HepG2 (cell line): ENCODE measurements around the gene NUTF2. TPM values are rescaled to one million over a fixed set of nuclear protein-coding genes. Genes with fewer than 3 reads are reported as not detected.
A peak's percentile ranks its signal among the peaks of the same experiment; 100 is the strongest.

ENCODE experiments used
- ATAC-seq: fragments of 200-7000 bp; cut with Tn5 transposase; 3 replicates; pipeline ENCODE4 v1.9.1; 2020; ENCODE audit warnings: mild to moderate bottlenecking, moderate library complexity
- BruUV-seq: library from RNA; stranded (reverse); fragments of 400-500 nt; replicated peaks from 2 replicates; lab custom pipeline; 2021; lab: Mats Ljungman, UMichigan
- CTCF ChIA-PET: fragments of 300-600 bp; formaldehyde crosslinking; extraction: SDS; loops from one replicate; lab custom pipeline; 2021; ENCODE audit warnings: low total read pairs, inconsistent platforms, low intra/inter-chr PET ratio; lab: Yijun Ruan, JAX
- POLR2A ChIA-PET: fragments of 350-600 bp; sonication (Branson Sonifier 250); formaldehyde crosslinking; loops from one replicate; lab custom pipeline; 2020; ENCODE audit warnings: antibody characterized with exemption, inconsistent platforms; lab: Yijun Ruan, JAX
- DNase-seq: peaks from one replicate; pipeline ENCODE4 v3.0.0-alpha.2; 2015; ENCODE audit warnings: low spot score
- FAIRE-seq: peaks from 3 replicates; lab custom pipeline; 2011; peaks lifted over from hg19 to GRCh38; lab: Jason Lieb, UNC
- H2AFZ ChIP-seq: one replicate; pipeline ENCODE4 v1.6.1; 2011; ENCODE audit warnings: low read length, inconsistent platforms
- H3K27ac ChIP-seq: fragments of 300-600 bp; 3 replicates; pipeline ENCODE4 v1.8.0; 2011; ENCODE audit warnings: mixed run types, mild to moderate bottlenecking, mixed read lengths, low read length, inconsistent platforms; ENCODE audit not compliant: insufficient read depth; ENCODE audit errors: extremely low read length
- H3K27me3 ChIP-seq, 2 experiments: fragments of 200-600 bp in 1 of 2; 2 replicates in 1 of 2; 3 replicates in 1 of 2; pipeline versions ENCODE4 v1.6.0 to v1.8.0; 2011; ENCODE audit warnings: low read length in 2 of 2, mild to moderate bottlenecking in 2 of 2, moderate library complexity in 2 of 2, inconsistent platforms in 1 of 2; ENCODE audit not compliant: insufficient read depth in 2 of 2, control insufficient read depth in 1 of 2
- H3K36me3 ChIP-seq, 2 experiments: fragments of 200-600 bp in 1 of 2; replicated peaks in 1 of 2; 2 replicates in 1 of 2; 3 replicates in 1 of 2; pipeline versions ENCODE4 v1.5.1 to v1.8.0; 2011; ENCODE audit warnings: low read length in 2 of 2, inconsistent platforms in 1 of 2; ENCODE audit not compliant: insufficient read depth in 2 of 2, control insufficient read depth in 1 of 2
- H3K4me1 ChIP-seq: 2 replicates; pipeline ENCODE4 v1.5.1; 2012; ENCODE audit warnings: low read length, inconsistent platforms; ENCODE audit not compliant: insufficient read depth
- H3K4me2 ChIP-seq: 2 replicates; pipeline ENCODE4 v1.6.0; 2011; ENCODE audit warnings: low read depth, low read length, inconsistent platforms
- H3K4me3 ChIP-seq, 3 experiments: fragments of 200-600 bp in 1 of 3; sonication (generic), shearing (Covaris generic) in 1 of 3; replicated peaks in 1 of 3; 2 replicates each; pipeline ENCODE4 v1.5.1; 2011 to 2016; ENCODE audit warnings: low read length in 3 of 3, inconsistent platforms in 2 of 3, low read depth in 2 of 3, mild to moderate bottlenecking in 2 of 3, control low read depth in 1 of 3, mixed read lengths in 1 of 3; ENCODE audit not compliant: insufficient read depth in 1 of 3
- H3K79me2 ChIP-seq: one replicate; pipeline ENCODE4 v1.6.1; 2011; ENCODE audit warnings: low read length, inconsistent platforms; ENCODE audit not compliant: insufficient read depth
- H3K9ac ChIP-seq: 2 replicates; pipeline ENCODE4 v1.6.0; 2011; ENCODE audit warnings: mild to moderate bottlenecking, low read depth, low read length, inconsistent platforms; ENCODE audit not compliant: insufficient read depth
- H3K9me3 ChIP-seq: 2 replicates; pipeline ENCODE4 v1.5.1; 2012; ENCODE audit warnings: mild to moderate bottlenecking, low read length
- H4K20me1 ChIP-seq: 2 replicates; pipeline ENCODE4 v1.6.0; 2011; ENCODE audit warnings: inconsistent platforms, mild to moderate bottlenecking, low read length, moderate library complexity; ENCODE audit not compliant: insufficient read depth
- MTERF4 ChIP-seq: sonication (generic); formaldehyde crosslinking; IDR thresholded peaks from 2 replicates; pipeline ENCODE4 v1.8.0; 2023; ENCODE audit warnings: mild to moderate bottlenecking, missing genetic modification reagents
- NFE2L2 ChIP-seq: fragments of 150-350 bp; IDR thresholded peaks from 2 replicates; pipeline ENCODE4 v1.6.1; 2014; ENCODE audit warnings: low read length
- STAT5B ChIP-seq: sonication (generic); formaldehyde crosslinking; IDR thresholded peaks from 2 replicates; pipeline ENCODE4 v1.4.0; 2020; ENCODE audit warnings: missing genetic modification reagents
- ZNF75D ChIP-seq: sonication (generic); formaldehyde crosslinking; IDR thresholded peaks from 2 replicates; pipeline ENCODE4 v1.8.1; 2023; ENCODE audit warnings: missing genetic modification reagents, mild to moderate bottlenecking, borderline replicate concordance
- ZNF878 ChIP-seq: sonication (generic); formaldehyde crosslinking; IDR thresholded peaks from 2 replicates; pipeline ENCODE4 v1.8.1; 2023; ENCODE audit warnings: mild to moderate bottlenecking, missing genetic modification reagents, moderate library complexity
- WGBS: methylation state at CpG from one replicate; pipeline ENCODE4 v1.1.6; 2017; ENCODE audit warnings: low lambda C conversion rate; 5-methylcytosine and 5-hydroxymethylcytosine counted together
- in situ Hi-C: cut with HindIII; loops from 2 replicates; pipeline ENCODE4 v1.10.0; 2017; ENCODE audit warnings: low pct_unique_long_range_greater_than_20kb; ENCODE audit not compliant: extremely low pct_ligation_motif_present
- intact Hi-C: fragments of 100-400 bp; cut with micrococcal nuclease; formaldehyde crosslinking; loops from one replicate; pipeline ENCODE4 v1.10.0; 2022; ENCODE audit not compliant: unreplicated experiment
- polyA plus RNA-seq, 8 experiments: library from polyadenylated mRNA; depleted of rRNA in 3 of 8; stranded (reverse) in 7 of 8; unstranded in 1 of 8; fragments of >200 nt; fragmentation: Illumina TruSeq in 4 of 8; extraction: Trizol in 4 of 8; gene quantifications; 2 replicates each; pipeline versions ENCODE4 v1.2.1 to v1.2.3, GENCODE V29; 2011 to 2016; ENCODE audit warnings: low read depth in 4 of 8, missing spikeins in 1 of 8, mixed read lengths in 1 of 8; ENCODE audit not compliant: insufficient read depth in 1 of 8
- total RNA-seq, 5 experiments: library from RNA; depleted of rRNA; stranded (reverse); fragments of >200 nt; fragmentation: Illumina TruSeq; extraction: Trizol; gene quantifications; 2 replicates each; pipeline ENCODE4 v1.2.3, GENCODE V29; 2016; ENCODE audit warnings: low read depth in 1 of 5

Gene NUTF2
- total and polyA plus RNA-seq, 2 of the 13 experiments (the other 11 are each of a cell fraction or from before 2014, with no cell fraction given) = 168 to 214 TPM

DNA sequence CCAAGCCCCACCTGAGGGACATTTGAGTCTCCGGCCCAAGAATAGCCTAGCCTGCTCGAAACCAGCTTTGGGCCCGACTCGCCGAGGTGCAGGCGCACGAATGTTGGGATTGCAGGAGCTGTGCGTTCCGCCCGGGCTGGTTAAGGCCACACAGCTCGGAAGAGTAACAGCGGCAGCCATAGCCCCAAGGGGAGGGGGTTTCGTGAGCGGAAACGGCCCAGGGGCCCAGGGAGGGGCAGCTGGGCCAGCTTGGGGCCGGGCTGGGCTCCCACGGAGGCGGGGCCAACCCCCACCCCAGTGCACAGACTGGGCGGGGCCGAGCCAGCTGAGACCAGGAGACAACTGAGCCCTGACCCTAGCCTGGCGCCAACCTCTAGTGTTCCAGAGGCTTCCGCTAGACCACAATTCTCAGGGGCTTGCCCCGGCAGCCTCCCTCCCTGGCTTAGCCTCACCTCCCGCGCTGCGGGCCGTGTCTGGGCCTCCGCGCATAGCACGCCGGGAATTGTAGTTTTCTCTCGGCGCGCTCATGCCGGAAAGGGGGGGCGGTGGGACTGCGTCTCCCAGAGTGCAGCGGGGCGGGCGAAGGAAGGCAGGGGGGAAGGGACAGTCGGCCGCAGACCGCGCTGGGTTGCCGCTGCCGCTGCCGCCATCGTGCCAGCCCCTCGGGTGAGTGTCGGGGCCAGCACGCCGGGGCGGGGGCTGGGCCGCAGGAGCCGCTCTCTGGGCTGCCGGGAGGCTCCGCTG is at the start of gene NUTF2 (continued):
- TF ChIP-seq ZNF75D (no peak), STAT5B (no peak; the same call in 1 of the 2 replicates), ZNF878 (peak; percentile 65)

DNA sequence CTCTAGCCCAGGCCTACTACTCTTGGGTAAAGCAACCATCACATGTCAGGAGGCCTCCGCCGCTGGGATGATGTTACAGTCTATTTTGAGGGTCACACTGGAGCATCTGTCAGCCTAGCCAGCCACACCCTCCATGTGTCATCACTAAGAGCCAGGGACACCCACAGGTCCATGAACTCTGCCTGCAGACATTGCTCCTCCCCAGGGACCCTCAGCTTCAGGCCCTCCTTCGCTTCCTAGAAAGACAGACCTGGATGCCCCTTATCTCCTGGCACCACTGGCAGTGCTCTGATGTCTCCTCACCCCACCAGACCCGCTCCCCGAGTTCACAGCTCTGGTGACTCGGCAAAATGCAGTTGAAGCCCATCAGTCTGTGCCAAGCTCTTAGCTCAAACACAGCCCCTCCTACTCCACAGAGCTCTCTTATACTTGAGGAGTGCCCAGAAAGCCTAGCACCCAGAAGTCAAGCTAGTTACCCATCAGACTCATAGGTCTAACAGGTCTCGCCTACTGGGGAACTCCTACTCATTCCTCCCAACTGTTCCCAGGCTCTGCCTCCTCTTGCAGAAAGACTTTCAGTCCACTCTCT is 46.3 kb upstream of the NUTF2 start:
- Histone ChIP-seq H4K20me1 (peaks cover 19% of the 10 kb centered on the region), H3K4me2 (no peak overlapping the region), H3K27me3 (no peaks in the 10 kb centered on the region), H3K36me3 (peaks cover 17 to 48% of the 10 kb centered on the region in 2 experiments), H2AFZ (no peak overlapping the region), H3K9ac (no peak overlapping the region), H3K27ac (no peak overlapping the region), H3K79me2 (peaks cover 63% of the 10 kb centered on the region), H3K9me3 (no peaks in the 10 kb centered on the region), H3K4me1 (peaks cover 33% of the 10 kb centered on the region), H3K4me3 (no peak overlapping the region)
- in situ Hi-C loops = no loop called here
- no peak for DNase-seq
- 97% methylated on average over 7 of the region's 7 CpGs for WGBS
- ChIA-PET CTCF (no interaction called here), POLR2A (no interaction called here)
- ATAC-seq = no peak
- no peak for FAIRE-seq
- intact Hi-C loops = no loop called here
- BruUV-seq = no TSS peak
- no peak for TF ChIP-seq MTERF4
- peak; percentile 39; the same call in 1 of the 2 replicates for TF ChIP-seq NFE2L2
